ENCODE measurements around the gene ADAM8. TPM values are rescaled to one million over a fixed set of nuclear protein-coding genes. Genes with fewer than 3 reads are reported as not detected.
"Not testable (repeated sequence)": the region's sequence is repeated elsewhere in the genome, so short reads cannot be mapped to it uniquely, and the experiment has no call there.

Gene ADAM8
- total RNA-seq, 6 donors from 2014 or later, result 10.4 to 93.2 (median 32.9) TPM

- H3K4me3 ChIP-seq, result no peak overlapping the region
- ATAC-seq (ENCODE audit: low FRiP score in 2 of 2) (no peak), DNase-seq (peak in 1 of 2 donors; percentile 72)
- peaks cover 0 to 10% (median 0%) of the 10 kb centered on the region in 4 donors for H3K4me1 ChIP-seq
- no peaks in the 10 kb centered on the region for H3K9me3 ChIP-seq
- WGBS, 2 donors, result 95 to 100% methylated on average over 2 to 20 of the region's 22 CpGs
- no peaks in the 10 kb centered on the region for H3K27me3 ChIP-seq
- TF ChIP-seq POLR2A (IDR thresholded peaks at IDR 0.05) (no peak), POLR2AphosphoS5 (IDR thresholded peaks at IDR 0.05) (no peak), EP300 (IDR thresholded peaks at IDR 0.05) (no peak)
- TF ChIP-seq, protein P1, sequence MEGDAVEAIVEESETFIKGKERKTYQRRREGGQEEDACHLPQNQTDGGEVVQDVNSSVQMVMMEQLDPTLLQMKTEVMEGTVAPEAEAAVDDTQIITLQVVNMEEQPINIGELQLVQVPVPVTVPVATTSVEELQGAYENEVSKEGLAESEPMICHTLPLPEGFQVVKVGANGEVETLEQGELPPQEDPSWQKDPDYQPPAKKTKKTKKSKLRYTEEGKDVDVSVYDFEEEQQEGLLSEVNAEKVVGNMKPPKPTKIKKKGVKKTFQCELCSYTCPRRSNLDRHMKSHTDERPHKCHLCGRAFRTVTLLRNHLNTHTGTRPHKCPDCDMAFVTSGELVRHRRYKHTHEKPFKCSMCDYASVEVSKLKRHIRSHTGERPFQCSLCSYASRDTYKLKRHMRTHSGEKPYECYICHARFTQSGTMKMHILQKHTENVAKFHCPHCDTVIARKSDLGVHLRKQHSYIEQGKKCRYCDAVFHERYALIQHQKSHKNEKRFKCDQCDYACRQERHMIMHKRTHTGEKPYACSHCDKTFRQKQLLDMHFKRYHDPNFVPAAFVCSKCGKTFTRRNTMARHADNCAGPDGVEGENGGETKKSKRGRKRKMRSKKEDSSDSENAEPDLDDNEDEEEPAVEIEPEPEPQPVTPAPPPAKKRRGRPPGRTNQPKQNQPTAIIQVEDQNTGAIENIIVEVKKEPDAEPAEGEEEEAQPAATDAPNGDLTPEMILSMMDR (IDR thresholded peaks at IDR 0.05), result no peak
- H3K36me3 ChIP-seq, result peaks cover 0 to 47% (median 32%) of the 10 kb centered on the region in 4 donors
- H3K27ac ChIP-seq, result no peak overlapping the region
Observed at GRCh38 chr10:133268532-133268931, 8.1 kb downstream of the ADAM8 start.

- Histone ChIP-seq H3K27me3 (no peaks in the 10 kb centered on the region), H3K9me3 (no peaks in the 10 kb centered on the region), H3K36me3 (peaks cover 0 to 40% (median 30%) of the 10 kb centered on the region in 4 donors), H3K27ac (no peak overlapping the region), H3K4me1 (peaks cover 0 to 12% (median under 1%) of the 10 kb centered on the region in 4 donors), H3K4me3 (no peak overlapping the region)
- TF ChIP-seq, protein P1 (IDR thresholded peaks at IDR 0.05), result no peak
- no peak for TF ChIP-seq POLR2AphosphoS5 (IDR thresholded peaks at IDR 0.05)
- no peak for TF ChIP-seq POLR2A (IDR thresholded peaks at IDR 0.05)
- no peak for TF ChIP-seq EP300 (IDR thresholded peaks at IDR 0.05)
- ATAC-seq (ENCODE audit: low FRiP score in 2 of 2) (no peak), DNase-seq (peak in 1 of 2 donors; percentile 78)
- 94 to 95% methylated on average over 11 to 22 of the region's 22 CpGs for WGBS, 2 donors
Observed at GRCh38 chr10:133267829-133268228, 8.8 kb downstream of the ADAM8 start.

DNA sequence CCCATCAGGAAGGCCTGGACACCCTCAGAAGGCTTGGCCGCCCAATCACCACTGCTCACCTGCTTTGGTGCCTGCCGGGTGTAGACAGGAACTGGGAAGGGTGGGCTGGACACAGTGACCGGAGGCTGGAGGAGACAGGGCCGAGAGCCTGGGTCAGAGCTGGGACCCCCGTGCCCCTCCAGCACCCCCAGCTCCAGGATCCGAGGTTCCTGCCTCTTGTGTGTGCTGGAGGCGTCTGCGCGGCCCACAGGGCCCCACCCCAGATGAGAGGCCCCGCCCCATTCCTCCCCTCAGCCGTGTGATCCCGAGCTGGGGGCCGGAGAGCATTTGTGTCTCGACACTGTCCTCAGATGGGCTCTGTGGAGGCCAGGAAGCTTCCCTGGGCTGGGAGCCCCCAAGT is 9.4 kb downstream of the ADAM8 start:
- H3K36me3 ChIP-seq, result peaks cover 0 to 37% (median 28%) of the 10 kb centered on the region in 4 donors

GRCh38 chr10:133266056-133266795 is 10.4 kb downstream of the ADAM8 start:
- WGBS, 2 donors, result 90 to 94% methylated on average over 15 to 16 of the region's 21 CpGs
- DNase-seq, result peak in 1 of 2 donors; percentile 71
- peaks cover 7 to 22% (median 11%) of the 10 kb centered on the region in 4 donors for H3K4me1 ChIP-seq
- no peak overlapping the region for H3K27ac ChIP-seq
- ATAC-seq (ENCODE audit: low FRiP score in 2 of 2), result no peak
- H3K36me3 ChIP-seq, result peaks cover 0 to 28% (median 22%) of the 10 kb centered on the region in 4 donors
- no peak for TF ChIP-seq EP300 (IDR thresholded peaks at IDR 0.05)
- no peak for TF ChIP-seq POLR2AphosphoS5 (IDR thresholded peaks at IDR 0.05)
- no peak for TF ChIP-seq POLR2A (IDR thresholded peaks at IDR 0.05)
- TF ChIP-seq, protein P1 (IDR thresholded peaks at IDR 0.05), result no peak
- H3K27me3 ChIP-seq, result no peaks in the 10 kb centered on the region
- H3K4me3 ChIP-seq, result no peak overlapping the region
- no peaks in the 10 kb centered on the region for H3K9me3 ChIP-seq

More for the DNA sequence above, 9.4 kb downstream of the ADAM8 start:
- H3K4me3 ChIP-seq, result no peak overlapping the region
- no peak for ATAC-seq (ENCODE audit: low FRiP score in 2 of 2)
- no peaks in the 10 kb centered on the region for H3K27me3 ChIP-seq
- no peak overlapping the region for H3K27ac ChIP-seq
- TF ChIP-seq, protein P1 (IDR thresholded peaks at IDR 0.05), result no peak
- TF ChIP-seq POLR2AphosphoS5 (IDR thresholded peaks at IDR 0.05) (no peak), POLR2A (IDR thresholded peaks at IDR 0.05) (no peak), EP300 (IDR thresholded peaks at IDR 0.05) (no peak)
- H3K9me3 ChIP-seq, result no peaks in the 10 kb centered on the region
- peak in 1 of 2 donors; percentile 63 for DNase-seq
- peaks cover 4 to 17% (median 6%) of the 10 kb centered on the region in 4 donors for H3K4me1 ChIP-seq
- 81 to 82% methylated on average over 8 to 14 of the region's 14 CpGs for WGBS, 2 donors

- H3K27ac ChIP-seq, result not testable (repeated sequence)
Observed at GRCh38 chr10:133265052-133265451, 11.6 kb downstream of the ADAM8 start.

More at GRCh38 chr10:133265052-133265451, 11.6 kb downstream of the ADAM8 start:
- not testable (repeated sequence) for DNase-seq; ATAC-seq (ENCODE audit: low FRiP score in 2 of 2); H3K27me3 ChIP-seq; H3K4me3 ChIP-seq; H3K9me3 ChIP-seq
- WGBS, 2 donors, result 70 to 89% methylated on average over 10 of the region's 10 CpGs
- peaks cover 0 to 17% (median 13%) of the 10 kb centered on the region in 4 donors for H3K36me3 ChIP-seq
- H3K4me1 ChIP-seq, result peaks cover 19 to 34% (median 22%) of the 10 kb centered on the region in 4 donors
